ENCODE measurements around the gene ZBTB5. TPM values are rescaled to one million over a fixed set of nuclear protein-coding genes. Genes with fewer than 3 reads are reported as not detected.
"Not testable (repeated sequence)": the region's sequence is repeated elsewhere in the genome, so short reads cannot be mapped to it uniquely, and the experiment has no call there.

The ZBTB5 gene
- polyA plus RNA-seq, 1 donor, result 16.2 TPM

DNA sequence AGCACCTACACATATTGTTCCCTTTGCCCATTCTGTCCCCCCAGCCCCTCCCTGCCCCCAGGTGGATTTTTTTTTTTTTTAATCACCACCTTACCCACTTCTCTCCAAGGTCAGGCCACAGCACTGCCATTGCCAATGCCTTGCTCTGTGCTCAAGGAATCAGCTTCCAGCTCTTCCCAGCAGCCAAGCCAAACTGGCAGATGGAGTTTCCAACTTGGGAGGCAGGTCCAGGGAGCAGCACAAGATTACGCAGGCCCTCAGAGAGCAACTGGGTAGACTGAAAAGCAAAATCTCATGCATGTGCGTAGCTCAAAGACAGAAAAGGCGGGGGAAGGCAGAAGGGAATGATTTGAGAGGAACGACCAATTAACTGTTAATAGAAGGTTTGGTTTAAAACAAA, 27.6 kb downstream of the ZBTB5 start:
- H3K36me3 ChIP-seq (ENCODE audit: control insufficient read depth, insufficient read depth, low read length), result peaks cover 93% of the 10 kb centered on the region
- no peak overlapping the region for H3K27ac ChIP-seq (ENCODE audit: low read length)
- no peak overlapping the region for H3K4me3 ChIP-seq (ENCODE audit: low read length)
- no peaks in the 10 kb centered on the region for H3K27me3 ChIP-seq (ENCODE audit: control insufficient read depth, insufficient read depth, low read length)
- H3K4me1 ChIP-seq (ENCODE audit: control insufficient read depth, insufficient read depth, low read length), result peaks cover 4% of the 10 kb centered on the region
- DNase-seq, result no peak
- WGBS (ENCODE audit: insufficient coverage, low lambda C conversion rate), result 90% methylated on average over 3 of the region's 4 CpGs
- H3K9me3 ChIP-seq (ENCODE audit: control insufficient read depth, low read depth, low read length), result no peaks in the 10 kb centered on the region

DNA sequence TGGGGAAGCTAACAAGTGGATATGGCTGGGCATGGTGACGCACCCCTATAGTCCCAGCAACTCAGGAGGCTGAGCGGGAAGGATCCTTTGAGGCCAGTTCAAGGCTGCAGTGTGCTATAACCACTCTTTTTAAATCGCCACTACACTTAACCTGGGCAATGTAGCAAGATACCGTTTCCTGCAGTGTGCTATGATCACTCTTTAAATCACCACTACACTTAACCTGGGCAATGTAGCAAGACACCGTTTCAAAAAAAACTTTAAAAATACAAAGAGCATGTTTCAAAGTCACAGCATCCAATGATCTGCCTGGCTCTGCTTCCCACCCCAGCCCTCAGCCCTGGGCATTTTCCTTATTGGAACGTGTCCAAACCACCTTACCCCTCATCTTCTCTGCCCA, 28.2 kb downstream of the ZBTB5 start:
- no peak for DNase-seq
- no peak overlapping the region for H3K4me3 ChIP-seq (ENCODE audit: low read length)
- no CpG with 5 or more reads among the region's 6 CpGs for WGBS (ENCODE audit: insufficient coverage, low lambda C conversion rate)
- H3K9me3 ChIP-seq (ENCODE audit: control insufficient read depth, low read depth, low read length), result no peaks in the 10 kb centered on the region
- no peak overlapping the region for H3K27ac ChIP-seq (ENCODE audit: low read length)
- H3K4me1 ChIP-seq (ENCODE audit: control insufficient read depth, insufficient read depth, low read length), result peaks cover 4% of the 10 kb centered on the region
- H3K27me3 ChIP-seq (ENCODE audit: control insufficient read depth, insufficient read depth, low read length), result no peaks in the 10 kb centered on the region
- peaks cover 90% of the 10 kb centered on the region for H3K36me3 ChIP-seq (ENCODE audit: control insufficient read depth, insufficient read depth, low read length)

DNA sequence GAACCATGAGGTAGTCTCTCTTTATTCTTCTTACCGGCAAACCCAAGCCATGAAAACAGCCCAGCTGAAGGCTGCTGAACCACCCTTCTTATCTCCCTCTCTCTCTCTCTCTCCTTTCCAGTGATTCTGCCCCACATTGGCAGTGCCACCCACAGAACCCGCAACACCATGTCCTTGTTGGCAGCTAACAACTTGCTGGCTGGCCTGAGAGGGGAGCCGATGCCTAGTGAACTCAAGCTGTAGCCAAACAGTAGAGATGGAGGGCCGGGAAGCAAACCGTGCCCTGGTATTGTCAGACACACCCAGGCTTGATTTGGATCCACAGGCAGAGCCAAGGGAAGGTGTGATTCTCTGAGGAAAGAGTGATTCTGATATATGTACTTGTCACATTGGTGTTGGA, 28.7 kb downstream of the ZBTB5 start:
- H3K4me1 ChIP-seq (ENCODE audit: control insufficient read depth, insufficient read depth, low read length), result peaks cover 4% of the 10 kb centered on the region
- H3K9me3 ChIP-seq (ENCODE audit: control insufficient read depth, low read depth, low read length), result no peaks in the 10 kb centered on the region
- no peak overlapping the region for H3K27ac ChIP-seq (ENCODE audit: low read length)
- no peak overlapping the region for H3K4me3 ChIP-seq (ENCODE audit: low read length)
- no peak for DNase-seq
- no CpG with 5 or more reads among the region's 5 CpGs for WGBS (ENCODE audit: insufficient coverage, low lambda C conversion rate)
- H3K36me3 ChIP-seq (ENCODE audit: control insufficient read depth, insufficient read depth, low read length), result peaks cover 90% of the 10 kb centered on the region
- H3K27me3 ChIP-seq (ENCODE audit: control insufficient read depth, insufficient read depth, low read length), result no peaks in the 10 kb centered on the region

DNA sequence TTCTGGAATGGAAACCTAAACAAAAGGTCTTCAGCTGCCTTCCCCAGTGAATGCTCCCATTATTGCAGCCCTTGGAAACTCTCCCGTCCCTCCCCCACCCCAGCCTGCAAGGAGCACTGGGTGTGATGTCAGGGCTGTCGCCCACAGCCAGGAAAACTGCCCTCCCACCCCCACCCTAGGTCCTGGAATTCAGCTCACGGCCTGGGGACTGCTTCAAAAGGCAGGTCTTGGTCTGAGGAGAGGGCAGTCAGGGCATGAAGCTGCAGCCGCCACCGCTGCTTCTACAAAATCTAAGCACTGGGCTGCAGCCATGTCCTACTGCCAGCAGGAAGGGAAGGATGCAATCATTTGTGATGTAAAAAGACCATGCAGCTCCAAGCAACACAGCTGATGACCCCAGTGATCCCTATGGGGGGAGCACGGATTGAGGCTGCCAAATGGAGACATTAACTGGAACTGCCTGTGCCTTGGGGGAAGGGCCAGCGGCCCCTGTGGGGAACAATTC, 31.3 kb downstream of the ZBTB5 start:
- peaks cover 16% of the 10 kb centered on the region for H3K4me1 ChIP-seq (ENCODE audit: control insufficient read depth, insufficient read depth, low read length)
- WGBS (ENCODE audit: insufficient coverage, low lambda C conversion rate), result no CpG with 5 or more reads among the region's 7 CpGs
- H3K9me3 ChIP-seq (ENCODE audit: control insufficient read depth, low read depth, low read length), result no peaks in the 10 kb centered on the region
- H3K27me3 ChIP-seq (ENCODE audit: control insufficient read depth, insufficient read depth, low read length), result no peaks in the 10 kb centered on the region
- no peak overlapping the region for H3K27ac ChIP-seq (ENCODE audit: low read length)
- H3K36me3 ChIP-seq (ENCODE audit: control insufficient read depth, insufficient read depth, low read length), result peaks cover 86% of the 10 kb centered on the region
- DNase-seq, result no peak
- H3K4me3 ChIP-seq (ENCODE audit: low read length), result no peak overlapping the region

DNA sequence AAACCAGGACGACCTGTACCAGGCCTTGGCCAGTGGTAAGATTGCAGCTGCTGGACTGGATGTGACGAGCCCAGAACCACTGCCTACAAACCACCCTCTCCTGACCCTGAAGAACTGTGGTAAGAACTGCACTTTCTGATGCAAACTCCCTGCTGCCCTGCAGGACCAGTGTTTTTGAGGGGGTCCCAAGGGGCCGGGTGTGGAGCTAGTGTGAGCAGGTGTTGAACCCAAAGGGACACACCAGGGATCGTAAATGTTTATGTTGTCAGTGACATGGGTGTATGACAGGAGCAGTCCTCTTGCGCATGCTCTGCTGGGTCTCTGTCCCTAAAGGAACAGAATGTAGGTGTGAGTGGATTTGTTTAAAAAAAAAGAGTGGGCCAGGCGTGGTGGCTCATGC, 33.2 kb downstream of the ZBTB5 start:
- Histone ChIP-seq H3K4me3 (ENCODE audit: low read length) (no peak overlapping the region), H3K36me3 (ENCODE audit: control insufficient read depth, insufficient read depth, low read length) (peaks cover 87% of the 10 kb centered on the region), H3K9me3 (ENCODE audit: control insufficient read depth, low read depth, low read length) (no peaks in the 10 kb centered on the region), H3K4me1 (ENCODE audit: control insufficient read depth, insufficient read depth, low read length) (peaks cover 12% of the 10 kb centered on the region), H3K27ac (ENCODE audit: low read length) (no peak overlapping the region), H3K27me3 (ENCODE audit: control insufficient read depth, insufficient read depth, low read length) (no peaks in the 10 kb centered on the region)
- WGBS (ENCODE audit: insufficient coverage, low lambda C conversion rate), result 60% methylated on average over 1 of the region's 6 CpGs
- DNase-seq, result no peak

DNA sequence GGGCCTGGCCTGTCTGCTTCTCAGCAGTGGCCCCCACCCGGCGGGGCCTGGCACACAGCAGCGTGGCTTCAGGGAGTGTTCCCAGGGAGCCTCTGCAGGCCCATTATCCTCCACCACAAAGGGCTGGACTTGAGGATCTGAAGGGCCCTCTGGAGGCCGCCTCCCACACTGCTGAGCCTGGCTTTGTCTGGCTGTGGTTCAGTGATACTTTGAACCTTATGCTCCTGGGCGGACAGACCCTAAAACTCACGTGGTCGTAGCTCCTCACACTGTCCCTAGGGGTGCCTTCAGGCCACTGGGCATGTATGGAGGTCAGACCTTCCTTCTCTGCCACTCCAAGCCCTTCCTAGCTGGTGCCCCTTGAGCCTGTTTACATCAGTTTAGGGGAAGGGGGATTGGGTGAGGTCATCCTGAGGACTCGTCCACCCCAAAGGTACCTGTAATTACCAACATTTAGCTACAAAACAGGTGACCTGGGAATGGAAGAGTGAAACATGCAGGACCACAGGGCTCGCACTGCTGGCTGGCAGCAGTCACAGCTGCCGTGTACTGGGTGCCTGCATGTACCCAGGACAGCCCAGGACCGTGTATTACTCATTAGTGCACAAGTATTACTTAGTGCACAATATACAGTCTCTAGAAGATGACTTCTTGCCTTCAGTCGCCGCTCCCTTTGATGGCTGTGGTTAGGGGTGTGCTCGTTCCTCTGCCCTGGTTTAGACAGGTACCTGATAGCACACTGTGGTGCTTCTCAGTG, 34.2 kb downstream of the ZBTB5 start:
- no peak overlapping the region for H3K4me3 ChIP-seq (ENCODE audit: low read length)
- no peaks in the 10 kb centered on the region for H3K27me3 ChIP-seq (ENCODE audit: control insufficient read depth, insufficient read depth, low read length)
- WGBS (ENCODE audit: insufficient coverage, low lambda C conversion rate), result no CpG with 5 or more reads among the region's 14 CpGs
- peak; percentile 69 to 80 for DNase-seq
- H3K27ac ChIP-seq (ENCODE audit: low read length), result peak overlapping the region; percentile 12
- H3K36me3 ChIP-seq (ENCODE audit: control insufficient read depth, insufficient read depth, low read length), result peaks cover 85% of the 10 kb centered on the region
- H3K4me1 ChIP-seq (ENCODE audit: control insufficient read depth, insufficient read depth, low read length), result peaks cover 12% of the 10 kb centered on the region
- no peaks in the 10 kb centered on the region for H3K9me3 ChIP-seq (ENCODE audit: control insufficient read depth, low read depth, low read length)

DNA sequence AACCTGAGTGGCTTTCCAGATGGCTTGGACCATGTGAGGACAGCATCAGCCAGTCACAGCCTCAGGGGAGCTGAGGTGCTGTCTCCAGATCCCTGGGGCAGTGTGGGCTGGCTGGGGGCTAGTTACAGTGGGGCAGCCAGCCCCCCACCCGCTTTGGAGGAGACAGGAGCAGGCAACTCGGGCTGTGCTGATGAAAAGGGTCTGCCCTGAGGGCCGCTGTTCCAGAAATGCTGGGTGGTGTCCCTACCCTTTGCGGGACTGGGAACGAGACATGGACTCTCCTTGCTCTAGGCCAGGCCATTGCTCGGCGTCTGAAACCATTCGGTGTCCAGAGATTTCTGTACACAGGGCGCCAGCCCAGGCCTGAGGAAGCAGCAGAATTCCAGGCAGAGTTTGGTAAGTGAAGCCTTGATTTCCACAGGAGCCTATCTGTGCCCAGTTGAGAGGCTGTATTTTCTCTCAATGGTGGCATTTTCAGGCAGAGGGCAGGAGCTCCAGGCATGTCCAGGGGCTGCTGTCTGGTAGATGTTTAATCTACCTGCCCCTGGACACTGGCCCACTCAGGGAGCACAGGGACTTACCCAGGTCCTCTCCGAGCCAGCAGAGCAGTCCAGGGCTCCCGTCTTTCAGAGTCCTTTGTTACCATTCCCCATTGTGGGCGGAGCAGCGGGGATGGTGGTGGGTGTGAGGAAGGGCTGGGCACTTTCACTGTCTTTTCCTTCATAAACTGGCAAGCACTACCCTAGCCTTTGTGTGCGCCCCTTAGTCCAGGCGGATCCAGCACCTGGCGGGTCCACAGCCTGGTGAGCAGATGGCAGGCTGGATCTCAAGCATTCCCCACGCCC, 35.6 kb downstream of the ZBTB5 start:
- no CpG with 5 or more reads among the region's 17 CpGs for WGBS (ENCODE audit: insufficient coverage, low lambda C conversion rate)
- H3K27me3 ChIP-seq (ENCODE audit: control insufficient read depth, insufficient read depth, low read length), result no peaks in the 10 kb centered on the region
- no peak overlapping the region for H3K27ac ChIP-seq (ENCODE audit: low read length)
- H3K9me3 ChIP-seq (ENCODE audit: control insufficient read depth, low read depth, low read length), result no peaks in the 10 kb centered on the region
- H3K4me1 ChIP-seq (ENCODE audit: control insufficient read depth, insufficient read depth, low read length), result peaks cover 13% of the 10 kb centered on the region
- peaks cover 80% of the 10 kb centered on the region for H3K36me3 ChIP-seq (ENCODE audit: control insufficient read depth, insufficient read depth, low read length)
- DNase-seq, result no peak
- H3K4me3 ChIP-seq (ENCODE audit: low read length), result no peak overlapping the region

DNA sequence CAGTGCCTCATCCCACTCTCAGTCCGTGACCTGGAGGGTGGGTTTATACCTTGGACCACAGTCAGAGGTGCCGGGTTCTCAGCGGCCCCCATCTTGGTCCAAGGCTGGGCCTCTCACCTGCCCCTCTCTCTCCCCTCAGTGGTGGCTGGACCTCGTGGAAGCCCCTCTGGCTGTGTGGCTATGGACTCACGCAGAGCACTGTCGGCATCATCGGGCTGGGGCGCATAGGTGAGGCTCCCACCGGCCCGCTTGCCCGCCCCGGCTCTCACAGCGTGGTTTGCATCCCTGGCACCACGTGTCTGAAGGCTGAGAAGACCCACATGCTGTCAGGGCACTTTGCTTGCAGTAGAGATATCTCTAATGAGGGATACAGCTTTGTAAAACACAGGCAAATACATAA, 36.9 kb downstream of the ZBTB5 start:
- peaks cover 67% of the 10 kb centered on the region for H3K36me3 ChIP-seq (ENCODE audit: control insufficient read depth, insufficient read depth, low read length)
- no peaks in the 10 kb centered on the region for H3K9me3 ChIP-seq (ENCODE audit: control insufficient read depth, low read depth, low read length)
- H3K4me3 ChIP-seq (ENCODE audit: low read length), result no peak overlapping the region

DNA sequence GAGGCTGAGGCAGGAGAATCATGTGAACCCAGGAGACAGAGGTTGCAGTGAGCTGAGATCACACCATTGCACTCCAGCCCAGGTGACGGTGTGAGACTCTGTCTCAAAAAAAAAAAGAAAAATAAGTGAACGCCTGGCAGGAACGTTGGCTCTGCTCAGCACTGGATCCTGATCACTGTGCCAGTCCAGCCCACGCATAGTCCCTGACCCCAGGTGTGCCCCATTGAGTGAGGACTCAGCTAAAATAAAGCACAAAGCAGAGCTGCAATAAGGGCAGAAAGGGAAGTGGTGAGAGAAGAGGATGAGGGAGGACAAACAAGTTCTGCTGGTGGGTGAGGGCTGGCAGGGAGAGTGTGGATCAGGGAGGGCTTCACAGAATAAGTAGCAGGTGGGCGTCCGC, 38.4 kb downstream of the ZBTB5 start:
- WGBS (ENCODE audit: insufficient coverage, low lambda C conversion rate), result 100% methylated on average over 2 of the region's 6 CpGs
- Histone ChIP-seq H3K27ac (ENCODE audit: low read length) (no peak overlapping the region), H3K9me3 (ENCODE audit: control insufficient read depth, low read depth, low read length) (no peaks in the 10 kb centered on the region), H3K4me1 (ENCODE audit: control insufficient read depth, insufficient read depth, low read length) (peaks cover 30% of the 10 kb centered on the region), H3K36me3 (ENCODE audit: control insufficient read depth, insufficient read depth, low read length) (peaks cover 57% of the 10 kb centered on the region), H3K4me3 (ENCODE audit: low read length) (no peak overlapping the region), H3K27me3 (ENCODE audit: control insufficient read depth, insufficient read depth, low read length) (no peaks in the 10 kb centered on the region)
- no peak for DNase-seq

More for the DNA sequence above, 36.9 kb downstream of the ZBTB5 start:
- DNase-seq, result no peak
- Histone ChIP-seq H3K27ac (ENCODE audit: low read length) (no peak overlapping the region), H3K4me1 (ENCODE audit: control insufficient read depth, insufficient read depth, low read length) (peaks cover 26% of the 10 kb centered on the region), H3K27me3 (ENCODE audit: control insufficient read depth, insufficient read depth, low read length) (no peaks in the 10 kb centered on the region)
- WGBS (ENCODE audit: insufficient coverage, low lambda C conversion rate), result no CpG with 5 or more reads among the region's 14 CpGs

DNA sequence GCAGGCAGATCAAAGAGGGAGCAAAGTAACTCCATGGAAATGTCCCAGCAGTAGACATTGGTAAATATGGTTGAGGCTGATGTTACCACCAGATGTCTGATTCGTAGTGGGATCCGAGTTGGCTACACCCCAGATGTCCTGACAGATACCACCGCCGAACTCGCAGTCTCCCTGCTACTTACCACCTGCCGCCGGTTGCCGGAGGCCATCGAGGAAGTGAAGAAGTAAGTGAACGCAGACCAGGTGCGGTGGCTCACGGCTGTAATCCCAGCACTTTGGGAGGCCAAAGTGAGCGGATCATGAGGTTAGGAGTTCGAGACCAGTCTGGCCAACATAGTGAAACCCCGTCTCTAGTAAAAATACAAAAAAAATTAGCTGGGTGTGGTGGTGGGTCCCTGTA, 38.8 kb downstream of the ZBTB5 start:
- H3K36me3 ChIP-seq (ENCODE audit: control insufficient read depth, insufficient read depth, low read length), result peaks cover 53% of the 10 kb centered on the region
- DNase-seq; H3K9me3 ChIP-seq (ENCODE audit: control insufficient read depth, low read depth, low read length); H3K27ac ChIP-seq (ENCODE audit: low read length); H3K4me3 ChIP-seq (ENCODE audit: low read length); H3K27me3 ChIP-seq (ENCODE audit: control insufficient read depth, insufficient read depth, low read length): not testable (repeated sequence)
- H3K4me1 ChIP-seq (ENCODE audit: control insufficient read depth, insufficient read depth, low read length), result peaks cover 33% of the 10 kb centered on the region
- no CpG with 5 or more reads among the region's 15 CpGs for WGBS (ENCODE audit: insufficient coverage, low lambda C conversion rate)

Measured in large intestine (tissue), 3 donors.